GM19023 (cell line): Measurements from ENCODE around the gene BAHCC1.
"Not testable (repeated sequence)": the region's sequence is repeated elsewhere in the genome, so short reads cannot be mapped to it uniquely, and the experiment has no call there.

ENCODE experiments used
- ATAC-seq: cut with Tn5 transposase; IDR thresholded peaks from one replicate; pipeline ENCODE4 v1.9.1; 2021; ENCODE audit warnings: mild to moderate bottlenecking, moderate library complexity; ENCODE audit not compliant: unreplicated experiment

The BAHCC1 gene

DNA sequence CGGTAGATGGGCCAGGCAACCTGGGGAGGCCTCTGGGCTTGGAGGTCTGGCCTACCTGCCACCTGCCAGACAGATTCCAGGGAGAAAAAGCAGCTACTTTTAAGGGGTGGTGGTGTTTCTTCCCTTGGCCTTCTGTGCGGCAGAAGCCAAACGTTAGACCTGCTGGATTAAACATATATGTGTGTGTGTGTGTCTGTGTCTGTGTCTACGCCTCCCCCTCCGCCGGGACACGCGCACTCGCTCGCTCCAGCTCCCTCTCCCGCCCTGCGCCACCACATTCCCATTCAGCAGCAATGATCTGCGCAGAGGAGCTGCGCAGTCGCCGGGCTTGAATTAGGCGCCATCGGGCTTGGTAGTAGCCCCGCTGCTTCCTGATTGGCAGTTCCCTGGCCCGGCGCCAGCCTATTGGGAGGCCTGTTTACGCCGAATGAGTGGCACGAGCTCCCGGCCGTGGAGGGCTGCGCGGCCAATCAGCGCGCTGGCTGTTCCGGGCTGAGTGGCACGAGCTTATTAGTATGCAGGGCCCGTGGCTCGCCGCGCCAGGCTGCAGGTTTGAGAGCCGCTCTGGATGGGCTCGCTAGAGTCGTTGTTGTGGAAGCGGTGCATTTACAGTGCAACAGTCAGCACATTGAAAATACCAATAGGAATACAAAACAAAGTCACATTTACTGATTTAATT lies at the start of gene BAHCC1:
Gene BAHCC1, plus strand, starts transcription at position 537 of the 679 bp plus-strand sequence. CDS start 4,283 bp downstream, outside the sequence.
- ATAC-seq, result no peak

DNA sequence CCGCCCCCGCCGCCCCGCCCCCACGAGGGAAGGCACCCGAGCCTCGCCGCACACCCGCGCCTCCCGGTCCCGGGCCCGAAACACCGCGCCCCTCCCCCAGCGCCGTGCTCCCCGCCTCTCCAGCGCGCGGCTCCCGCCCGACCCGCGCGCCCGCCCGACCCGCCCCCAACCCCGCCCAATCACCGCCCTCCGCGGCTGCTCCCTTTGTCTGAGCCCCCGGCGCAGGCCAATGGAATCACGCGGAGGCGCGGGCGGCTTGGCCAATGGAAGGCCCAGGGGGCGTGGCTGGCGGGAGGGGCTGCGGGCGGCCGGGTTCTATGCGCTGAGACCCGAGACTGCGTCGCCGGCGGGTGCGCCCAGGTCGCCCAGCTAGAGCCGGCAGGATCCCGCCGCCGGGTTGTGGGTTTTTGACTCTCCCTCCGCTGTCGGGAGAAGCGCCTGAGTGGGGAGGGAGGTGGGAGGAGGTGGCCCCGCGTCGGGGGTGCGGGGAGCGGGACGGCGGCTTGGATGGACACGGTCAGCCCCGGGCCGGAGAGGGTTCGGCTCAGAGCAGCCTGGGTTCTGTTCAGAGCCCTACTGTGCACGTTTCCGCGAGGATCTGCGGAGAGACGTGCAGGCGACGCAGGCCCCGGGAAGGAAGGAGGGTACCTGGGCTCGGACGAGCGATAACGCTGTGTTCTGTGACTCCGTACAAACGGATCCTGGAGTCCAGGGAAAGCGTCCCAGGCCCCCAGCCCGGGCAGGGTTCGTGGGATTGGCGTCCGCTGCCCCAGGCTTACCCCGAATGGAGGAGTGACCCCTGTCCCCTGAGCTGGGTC lies 49.0 kb upstream of the BAHCC1 start:
- ATAC-seq, result peak; percentile 78

DNA sequence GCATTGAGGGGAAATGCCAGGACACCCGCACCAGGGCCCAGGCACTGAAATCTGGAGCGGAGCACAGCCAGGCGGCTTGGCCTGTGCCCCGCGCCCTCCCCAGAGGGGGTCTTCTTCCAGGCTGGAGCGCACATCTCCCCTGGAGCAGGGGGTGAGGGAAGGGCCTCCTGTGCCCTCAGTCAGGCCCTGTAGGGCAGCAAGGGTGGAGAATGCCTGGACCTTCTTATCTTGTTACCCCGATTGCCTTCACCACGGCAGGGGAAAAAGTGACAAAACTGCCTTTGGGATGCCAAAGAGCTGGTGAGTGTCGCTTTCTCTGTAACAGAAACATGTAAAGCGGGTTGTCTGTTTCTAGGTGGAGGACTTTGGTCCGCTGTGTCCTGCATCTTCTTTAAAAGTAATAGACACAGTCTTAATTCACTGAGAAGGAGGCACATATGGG lies 48.3 kb upstream of the BAHCC1 start:
- no peak for ATAC-seq

DNA sequence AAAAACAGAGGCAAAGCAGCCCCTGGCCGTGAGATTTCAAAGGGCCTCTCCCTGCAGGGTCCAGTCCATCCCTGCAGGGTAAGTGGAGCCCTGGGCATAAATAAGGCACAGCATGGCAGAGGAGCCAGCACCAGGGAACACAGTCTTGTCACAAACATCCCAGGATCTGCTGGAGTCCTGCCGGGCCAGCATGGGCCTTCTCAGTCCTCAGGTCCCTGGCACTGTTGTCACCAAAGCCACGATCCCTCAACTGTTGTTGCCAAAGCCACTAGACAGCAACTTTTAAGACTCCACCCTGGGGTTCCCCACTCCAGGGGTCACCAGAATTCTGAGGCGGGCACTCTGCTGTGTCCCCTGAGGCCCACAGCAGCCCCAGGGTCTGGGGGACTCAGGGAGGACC lies 47.8 kb upstream of the BAHCC1 start:
- no peak for ATAC-seq

DNA sequence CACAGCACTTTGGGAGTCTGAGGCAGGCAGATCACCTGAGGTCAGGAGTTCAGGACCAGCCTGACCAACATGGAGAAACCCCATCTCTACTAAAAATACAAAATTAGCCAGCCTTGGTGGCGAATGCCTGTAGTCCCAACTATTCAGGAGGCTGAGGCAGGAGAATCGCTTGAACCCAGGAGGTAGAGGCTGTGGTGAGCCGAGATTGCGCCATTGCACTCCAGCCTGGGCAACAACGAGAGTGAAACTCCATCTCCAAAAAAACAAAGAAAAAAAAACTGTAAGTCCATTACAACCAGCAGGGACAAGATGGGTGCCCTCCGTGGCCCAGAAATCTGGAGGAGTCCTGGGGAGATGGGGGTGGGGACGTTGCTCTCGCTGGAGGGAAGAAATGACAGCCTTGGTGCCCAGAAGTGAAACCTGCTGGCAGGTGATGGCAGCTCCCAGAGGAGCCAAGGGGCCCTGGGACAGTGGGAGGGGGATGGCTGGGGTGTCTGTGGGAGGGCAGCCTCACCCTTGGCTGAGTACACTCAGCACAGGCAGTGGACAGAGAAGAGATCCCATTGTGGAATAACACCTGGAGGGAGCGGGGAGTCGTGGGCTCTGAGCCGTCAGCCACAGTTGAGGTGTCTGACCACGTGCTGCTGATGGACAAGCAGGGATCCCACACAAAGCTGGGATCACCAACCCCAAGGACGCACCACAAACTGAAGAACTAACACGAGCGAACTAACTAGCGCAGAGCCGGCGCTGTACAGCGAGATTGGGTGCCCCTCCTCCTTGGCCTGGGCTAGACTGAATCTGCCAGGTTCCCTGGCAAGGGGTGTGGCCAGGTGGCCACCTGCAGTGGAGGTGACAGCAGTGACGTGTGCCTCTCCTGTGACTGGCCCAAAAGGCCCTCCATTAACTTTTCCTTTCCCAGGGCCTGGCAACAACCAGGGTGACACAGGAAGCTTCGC lies 46.9 kb upstream of the BAHCC1 start:
- ATAC-seq, result no peak

DNA sequence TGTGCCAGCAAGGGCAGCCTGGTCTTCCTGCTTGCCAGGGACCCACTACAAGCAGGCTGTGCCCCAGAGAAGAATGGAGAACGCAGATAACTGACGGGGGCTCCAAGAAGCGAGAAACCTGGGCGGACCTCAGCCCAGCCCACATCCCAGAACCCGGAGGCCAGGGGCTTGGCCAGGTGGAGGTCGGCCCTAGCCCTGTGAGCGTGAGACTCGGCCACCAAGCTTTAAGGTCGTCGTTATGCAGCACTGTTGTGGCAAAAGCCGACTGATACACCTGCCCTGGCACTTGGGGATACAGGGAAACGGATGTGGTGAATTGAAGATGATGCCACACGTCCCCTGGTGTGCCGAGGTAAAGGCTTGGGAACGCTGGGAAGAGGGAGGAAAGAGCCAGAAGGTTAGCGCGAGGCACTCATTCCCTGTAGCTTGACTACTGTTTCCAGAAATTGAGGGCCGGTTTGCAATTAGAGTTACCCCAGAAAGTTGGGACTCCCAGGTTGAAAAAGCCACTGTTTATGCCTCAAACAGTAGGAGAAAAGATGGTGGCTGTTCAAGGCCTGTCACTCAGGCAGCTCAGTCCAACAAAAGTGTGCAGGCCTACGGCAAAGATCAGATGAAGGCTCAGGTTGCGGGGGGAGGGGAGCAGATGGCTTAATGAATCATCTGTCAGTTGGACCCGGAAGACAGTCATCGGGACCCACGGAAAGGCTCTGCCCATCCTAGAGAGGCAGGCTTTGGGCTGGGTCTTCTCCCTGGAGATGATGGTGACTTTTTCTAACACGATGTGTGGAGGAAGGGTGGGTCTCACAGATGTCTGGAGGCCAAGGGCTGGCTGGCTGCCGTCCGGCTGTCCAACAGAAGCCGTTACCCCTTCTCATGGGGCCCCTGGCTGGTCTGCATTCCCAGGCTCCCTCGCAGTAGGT lies 45.6 kb upstream of the BAHCC1 start:
- no peak for ATAC-seq

DNA sequence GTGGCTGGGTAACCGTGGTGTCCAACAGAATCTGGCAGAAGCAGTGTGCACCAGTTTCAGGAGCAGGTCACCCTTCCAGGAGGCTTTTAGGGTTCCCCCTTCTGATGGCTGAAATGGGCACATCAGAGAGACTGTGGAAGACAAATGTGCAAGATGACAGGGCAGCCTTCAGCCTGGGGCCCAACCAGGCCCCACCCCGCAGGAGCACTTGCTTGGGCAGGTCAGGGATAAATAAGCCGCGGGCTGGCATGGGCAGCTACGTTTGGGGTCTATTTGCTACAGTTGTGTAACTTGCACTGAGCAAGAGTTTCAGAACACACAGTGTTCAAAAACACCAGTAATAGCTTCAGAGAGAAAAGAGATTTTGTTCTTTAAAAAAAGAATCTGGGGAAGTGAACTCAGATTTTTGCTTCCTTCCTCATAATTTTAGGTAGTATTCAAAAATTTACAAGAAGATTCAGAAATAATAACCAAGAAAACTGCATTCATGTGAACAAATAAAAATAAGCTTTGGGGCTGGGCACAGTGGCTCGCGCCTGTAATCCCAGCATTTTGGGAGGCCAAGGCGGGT lies 44.9 kb upstream of the BAHCC1 start:
- ATAC-seq, result no peak

DNA sequence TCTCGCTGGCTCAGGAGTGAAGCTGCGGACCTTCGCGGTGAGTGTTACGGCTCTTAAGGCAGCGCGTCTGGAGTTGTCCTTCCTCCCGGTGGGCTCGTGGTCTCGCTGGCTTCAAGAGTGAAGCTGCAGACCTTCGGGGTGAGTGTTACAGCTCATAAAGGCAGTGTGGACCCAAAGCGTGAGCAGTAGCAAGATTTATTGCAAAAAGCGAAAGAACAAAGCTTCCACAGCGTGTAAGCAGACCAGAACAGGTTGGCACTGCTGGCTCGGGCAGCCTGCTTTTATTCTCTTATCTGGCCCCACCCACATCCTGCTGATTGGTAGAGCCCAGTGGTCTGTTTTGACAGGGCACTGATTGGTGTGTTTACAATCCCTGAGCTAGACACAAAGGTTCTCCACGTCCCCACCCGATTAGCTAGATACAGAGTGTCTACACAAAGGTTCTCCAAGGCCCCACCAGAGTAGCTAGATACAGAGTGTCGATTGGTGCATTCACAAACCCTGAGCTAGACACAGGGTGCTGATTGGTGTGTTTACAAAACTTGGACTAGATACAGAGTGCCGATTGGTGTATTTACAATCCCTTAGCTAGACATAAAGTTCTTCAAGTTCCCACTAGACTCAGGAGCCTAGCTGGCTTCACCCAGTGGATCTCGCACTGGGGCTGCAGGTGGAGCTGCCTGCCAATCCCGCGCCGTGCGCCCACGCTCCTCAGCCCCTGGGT lies 43.8 kb upstream of the BAHCC1 start:
- not testable (repeated sequence) for ATAC-seq

DNA sequence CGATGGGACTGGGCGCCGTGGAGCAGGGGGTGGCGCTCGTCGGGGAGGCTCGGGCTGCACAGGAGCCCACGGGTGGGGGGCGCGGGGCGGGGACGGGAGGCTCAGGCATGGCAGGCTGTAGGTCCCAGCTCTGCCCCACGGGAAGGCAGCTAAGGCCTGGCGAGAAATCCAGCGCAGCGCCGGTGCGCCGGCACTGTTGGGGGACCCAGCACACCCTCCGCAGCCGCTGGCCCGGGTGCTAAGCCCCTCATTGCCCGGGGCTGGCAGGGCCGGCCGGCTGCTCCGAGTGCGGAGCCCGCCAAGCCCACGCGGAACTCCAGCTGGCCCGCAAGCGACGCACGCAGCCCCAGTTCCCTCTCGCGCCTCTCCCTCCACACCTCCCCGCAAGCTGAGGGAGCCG lies 43.2 kb upstream of the BAHCC1 start:
- not testable (repeated sequence) for ATAC-seq

DNA sequence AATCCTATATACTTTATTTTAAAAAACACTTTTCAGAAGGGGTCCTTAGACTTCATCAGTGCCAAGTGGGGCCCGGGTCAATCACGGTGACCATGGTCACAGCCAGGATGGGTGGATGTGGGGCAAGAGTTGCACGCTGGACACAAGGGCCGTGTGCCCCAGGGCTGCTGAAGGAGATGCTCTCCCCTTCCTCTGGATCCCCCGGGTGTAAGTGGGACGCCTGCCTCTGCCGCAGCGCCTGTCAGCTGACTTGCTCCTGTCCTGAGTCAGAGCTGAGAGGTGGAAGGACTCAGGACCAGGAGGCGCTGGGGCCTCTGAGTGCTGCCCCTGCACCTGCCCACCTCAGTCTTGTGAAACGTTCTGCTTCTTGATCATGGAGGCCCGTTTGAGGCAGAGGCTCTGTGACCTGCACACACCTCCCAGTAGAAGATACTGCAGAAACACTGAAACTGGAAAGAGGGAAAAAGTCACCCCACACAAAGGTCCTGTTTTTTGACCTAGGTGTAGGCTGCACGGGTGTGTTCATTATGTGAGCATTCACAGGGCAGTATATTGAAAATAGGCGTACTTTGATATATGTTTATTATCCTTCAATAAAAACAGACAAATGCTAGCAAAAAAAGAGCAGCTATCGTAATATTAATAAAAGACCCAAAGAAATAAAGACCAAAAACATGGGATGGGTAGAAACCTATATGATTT lies 40.9 kb upstream of the BAHCC1 start:
- ATAC-seq, result no peak

DNA sequence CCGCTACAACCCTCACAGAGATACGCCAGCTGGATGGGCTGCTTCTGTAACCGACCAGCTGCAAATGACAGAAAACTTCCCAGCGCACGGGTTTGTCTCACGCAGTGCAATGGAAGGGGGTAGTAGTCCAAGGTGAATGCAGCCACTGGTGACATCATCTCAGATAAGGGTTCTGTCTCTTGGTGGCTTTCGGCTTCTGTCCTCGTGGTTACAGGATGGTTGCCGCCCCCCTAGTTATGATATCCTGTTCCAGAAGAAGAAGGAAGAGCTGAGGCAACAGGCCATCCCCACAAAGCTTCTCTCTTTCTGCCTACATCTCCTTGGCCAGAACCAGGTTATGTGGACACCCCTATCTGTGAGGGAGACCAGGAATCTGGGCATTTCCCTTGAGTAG lies 40.3 kb upstream of the BAHCC1 start:
- ATAC-seq, result no peak

DNA sequence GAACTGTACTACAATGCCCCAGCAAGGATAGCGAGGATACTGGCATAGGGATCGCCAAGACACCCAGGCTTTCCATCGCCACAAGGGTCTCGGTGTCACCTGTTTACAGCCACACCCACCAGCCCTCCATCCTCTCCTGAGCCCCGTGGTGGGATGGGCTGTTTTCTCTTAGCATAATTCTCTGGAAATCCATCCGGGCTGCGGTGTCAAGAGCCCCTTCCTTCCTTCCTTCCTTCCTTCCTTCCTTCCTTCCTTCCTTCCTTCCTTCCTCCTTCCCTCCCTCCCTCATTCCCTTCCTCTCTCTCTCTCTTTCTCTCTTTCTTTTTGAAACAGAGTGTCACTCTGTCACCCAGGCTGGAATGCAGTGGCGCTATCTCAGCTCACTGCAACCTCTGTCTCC lies 36.0 kb upstream of the BAHCC1 start:
- ATAC-seq, result no peak

DNA sequence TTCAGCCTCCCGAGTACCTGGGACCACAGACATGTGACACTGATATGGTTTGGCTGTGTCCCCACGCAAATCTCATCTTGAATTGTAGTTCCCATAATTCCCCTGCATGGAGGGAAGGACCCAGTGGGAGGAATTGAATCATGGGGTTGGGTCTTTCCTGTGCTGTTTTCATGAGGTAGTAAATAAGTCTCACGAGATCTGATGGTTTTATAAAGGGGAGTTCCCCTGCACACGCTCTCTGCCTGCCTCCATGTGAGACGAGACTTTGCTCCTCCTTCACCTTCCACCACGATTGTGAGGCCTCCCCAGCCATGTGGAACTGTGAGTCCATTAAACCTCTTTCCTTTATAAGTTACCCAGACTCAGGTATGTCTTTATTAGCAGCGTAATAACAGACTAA lies 33.3 kb upstream of the BAHCC1 start:
- ATAC-seq, result not testable (repeated sequence)

DNA sequence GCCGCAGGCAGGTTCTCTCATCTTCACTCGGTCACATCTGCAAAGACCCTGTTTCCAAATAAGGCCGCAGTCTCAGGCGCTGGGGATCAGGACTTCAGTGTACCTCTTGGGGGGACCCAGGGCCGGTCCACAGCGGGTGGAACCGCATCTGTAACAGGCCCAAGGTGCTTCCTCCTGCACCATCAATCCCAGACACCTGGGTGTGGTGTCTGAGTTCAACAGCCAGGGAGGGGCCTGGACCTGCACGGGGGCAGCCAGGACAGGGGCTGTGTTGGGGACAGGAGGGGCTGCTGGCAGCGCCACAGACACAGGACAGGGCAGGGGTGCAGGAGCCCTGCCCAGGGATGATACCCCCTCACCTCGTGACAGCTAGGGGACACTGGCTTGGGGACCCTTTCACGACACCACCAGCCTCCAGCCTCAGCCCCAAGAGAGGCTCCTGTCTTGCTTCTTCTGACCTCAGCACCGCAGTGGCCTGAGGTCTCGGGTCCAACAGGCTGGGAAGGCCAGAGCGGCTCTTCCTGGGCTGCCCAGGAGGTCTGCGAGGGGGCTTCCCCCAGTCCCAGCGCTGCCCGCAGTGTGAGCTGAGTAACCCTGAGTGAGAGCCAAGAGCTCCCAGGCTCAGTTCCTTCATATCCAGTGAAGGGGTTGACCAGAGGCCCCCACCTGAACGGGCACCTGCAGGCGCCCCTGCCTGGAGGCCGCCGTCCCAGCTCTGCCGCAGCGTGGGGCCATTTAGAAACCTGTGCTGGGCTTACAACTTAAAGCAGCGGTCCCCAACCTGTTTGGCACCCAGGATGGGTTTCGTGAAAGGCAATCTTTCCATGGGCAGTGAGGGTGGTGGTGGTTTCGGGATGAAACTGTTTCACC lies 30.7 kb upstream of the BAHCC1 start:
- ATAC-seq, result no peak

DNA sequence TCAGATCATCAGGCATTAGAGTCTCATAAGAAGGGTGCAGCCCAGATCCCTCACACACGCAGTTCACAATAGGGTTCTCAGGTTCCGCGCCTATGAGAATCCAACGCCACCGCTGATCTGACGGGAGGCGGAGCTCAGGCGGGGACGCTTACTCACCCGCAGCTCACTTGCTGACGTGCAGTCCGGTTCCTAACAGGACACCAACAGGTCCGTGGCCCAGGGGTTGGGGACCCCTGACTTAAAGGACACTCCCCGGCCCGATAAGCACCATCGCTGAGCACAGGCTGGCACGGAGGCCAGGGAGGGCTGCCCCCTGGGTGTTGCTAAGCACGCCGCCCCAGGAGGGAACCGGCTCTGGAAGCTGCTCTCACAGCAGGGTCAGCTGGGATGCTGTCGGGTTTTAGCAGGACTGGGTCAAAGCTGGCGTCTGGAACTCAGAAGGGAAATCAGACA lies 30.1 kb upstream of the BAHCC1 start:
- ATAC-seq, result no peak

DNA sequence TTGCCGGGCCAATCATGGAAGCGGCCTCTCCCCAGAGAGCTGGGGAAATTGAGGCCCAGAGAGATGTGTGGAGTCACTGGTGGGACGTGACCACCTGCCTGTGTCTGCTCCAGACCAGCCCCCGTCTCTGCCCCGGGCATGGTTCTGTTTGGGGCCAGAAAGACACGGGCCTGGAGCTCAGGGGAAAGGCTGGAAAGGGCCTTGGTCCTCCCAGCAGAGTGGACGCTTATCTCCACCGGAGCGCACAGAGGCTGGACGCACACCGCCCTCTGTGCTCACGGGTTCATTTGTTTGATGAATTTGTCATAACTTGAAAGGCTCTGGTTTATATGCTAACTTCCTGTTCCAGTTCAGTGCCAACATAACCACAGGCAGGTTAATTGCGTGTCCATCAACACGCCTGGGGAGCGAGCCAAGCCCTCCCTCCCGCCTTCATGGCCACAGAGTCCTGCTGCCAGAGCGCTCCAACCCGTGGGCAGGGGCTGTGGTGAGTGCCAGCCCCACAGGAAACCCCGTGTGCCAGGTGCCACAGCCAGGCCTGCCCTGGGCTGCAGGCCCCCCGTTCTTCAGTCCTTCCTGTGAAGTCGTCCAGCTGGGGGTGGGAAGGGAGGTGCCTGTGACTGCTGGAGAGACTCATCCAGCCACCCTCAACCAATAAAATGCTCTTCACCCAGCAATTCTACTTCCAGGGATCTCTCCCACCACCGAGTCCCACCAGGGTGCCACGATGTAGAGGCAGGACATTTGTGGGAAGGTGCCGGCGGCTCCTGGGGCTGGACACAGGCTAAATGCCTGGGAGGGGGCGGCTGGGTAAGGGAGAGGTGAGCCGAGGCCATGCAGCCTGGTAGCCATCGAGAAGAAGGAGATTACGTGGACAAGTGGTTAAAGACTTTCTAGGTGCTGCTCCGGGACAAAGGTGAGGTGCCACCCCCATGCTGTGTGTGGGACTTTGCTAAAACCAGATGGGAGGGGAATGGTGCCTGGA lies 29.4 kb upstream of the BAHCC1 start:
- no peak for ATAC-seq
